ENCODE measurements around the gene AGAP1. TPM values are rescaled to one million over a fixed set of nuclear protein-coding genes. Genes with fewer than 3 reads are reported as not detected.

Gene AGAP1
- total RNA-seq, 3 donors from 2014 or later (not counting 1 experiment from before 2014, with no cell fraction given), result 42.0 to 56.4 (median 45.7) TPM

- intact Hi-C loops (cut with micrococcal nuclease), result no loop called here
- no peaks in the 10 kb centered on the region for H3K9me3 Mint-ChIP-seq
- no peak overlapping the region for H3K4me3 Mint-ChIP-seq
- Histone ChIP-seq H3K36me3 (ENCODE audit: control insufficient read depth, insufficient read depth, low read length) (no peaks in the 10 kb centered on the region), H3K27me3 (ENCODE audit: control insufficient read depth, insufficient read depth, low read length) (no peaks in the 10 kb centered on the region), H3K4me3 (ENCODE audit: low read length) (no peak overlapping the region), H3K4me1 (ENCODE audit: control insufficient read depth, insufficient read depth, low read length) (no peaks in the 10 kb centered on the region), H3K27ac (ENCODE audit: low read length) (no peak overlapping the region), H3K9me3 (ENCODE audit: control insufficient read depth, insufficient read depth, low read length) (no peaks in the 10 kb centered on the region)
- H3K36me3 Mint-ChIP-seq, result peaks cover 6% of the 10 kb centered on the region
- WGBS (ENCODE audit: insufficient coverage), result 94% methylated on average over 15 of the region's 15 CpGs
- peaks cover 0 to 6% of the 10 kb centered on the region in 2 donors for H3K4me1 Mint-ChIP-seq
- H3K27me3 Mint-ChIP-seq (ENCODE audit: low read depth in 2 of 2), result no peaks in the 10 kb centered on the region
- H3K27ac Mint-ChIP-seq, result no peak overlapping the region
- TF ChIP-seq CTCF (IDR thresholded peaks at IDR 0.05), result no peak
- ATAC-seq (no peak), DNase-seq (no peak)
Measured at GRCh38 chr2:235979753-235980435, 486.1 kb downstream of the AGAP1 start.

GRCh38 chr2:235981631-235982030 lies 487.8 kb downstream of the AGAP1 start:
- H3K4me3 ChIP-seq (ENCODE audit: low read length), result no peak overlapping the region
- 50% methylated on average over 12 of the region's 15 CpGs for WGBS (ENCODE audit: insufficient coverage)
- Mint-ChIP-seq H3K27me3 (ENCODE audit: low read depth in 2 of 2) (no peaks in the 10 kb centered on the region), H3K4me3 (no peak overlapping the region), H3K36me3 (no peaks in the 10 kb centered on the region), H3K27ac (no peak overlapping the region), H3K4me1 (peaks cover 12 to 13% of the 10 kb centered on the region in 2 donors), H3K9me3 (no peaks in the 10 kb centered on the region)
- H3K36me3 ChIP-seq (ENCODE audit: control insufficient read depth, insufficient read depth, low read length), result no peaks in the 10 kb centered on the region
- H3K27ac ChIP-seq (ENCODE audit: low read length), result no peak overlapping the region
- intact Hi-C loops (cut with micrococcal nuclease), result no loop called here
- H3K4me1 ChIP-seq (ENCODE audit: control insufficient read depth, insufficient read depth, low read length), result no peaks in the 10 kb centered on the region
- ATAC-seq (no peak), DNase-seq (no peak)
- H3K27me3 ChIP-seq (ENCODE audit: control insufficient read depth, insufficient read depth, low read length), result no peaks in the 10 kb centered on the region
- TF ChIP-seq CTCF (IDR thresholded peaks at IDR 0.05), result no peak
- no peaks in the 10 kb centered on the region for H3K9me3 ChIP-seq (ENCODE audit: control insufficient read depth, insufficient read depth, low read length)

- DNase-seq (no peak), ATAC-seq (no peak)
- H3K36me3 Mint-ChIP-seq, result no peaks in the 10 kb centered on the region
- whole genome bisulfite sequencing (ENCODE audit: insufficient coverage), result 92% methylated on average over 3 of the region's 4 CpGs
- Histone ChIP-seq H3K4me3 (ENCODE audit: low read length) (no peak overlapping the region), H3K36me3 (ENCODE audit: control insufficient read depth, insufficient read depth, low read length) (no peaks in the 10 kb centered on the region), H3K9me3 (ENCODE audit: control insufficient read depth, insufficient read depth, low read length) (no peaks in the 10 kb centered on the region), H3K4me1 (ENCODE audit: control insufficient read depth, insufficient read depth, low read length) (no peaks in the 10 kb centered on the region), H3K27me3 (ENCODE audit: control insufficient read depth, insufficient read depth, low read length) (no peaks in the 10 kb centered on the region), H3K27ac (ENCODE audit: low read length) (no peak overlapping the region)
- TF ChIP-seq CTCF (IDR thresholded peaks at IDR 0.05), result no peak
- H3K4me1 Mint-ChIP-seq, result peaks cover 18% of the 10 kb centered on the region in 2 donors
- H3K4me3 Mint-ChIP-seq, result no peak overlapping the region
- intact Hi-C loops (cut with micrococcal nuclease), result no loop called here
- H3K9me3 Mint-ChIP-seq, result no peaks in the 10 kb centered on the region
- H3K27ac Mint-ChIP-seq, result no peak overlapping the region
- H3K27me3 Mint-ChIP-seq (ENCODE audit: low read depth in 2 of 2), result peaks cover 0 to 2% of the 10 kb centered on the region in 2 donors
Measured at GRCh38 chr2:235983016-235983415, 489.2 kb downstream of the AGAP1 start.

- TF ChIP-seq CTCF (IDR thresholded peaks at IDR 0.05), result no peak
- Histone ChIP-seq H3K9me3 (ENCODE audit: control insufficient read depth, insufficient read depth, low read length) (no peaks in the 10 kb centered on the region), H3K4me1 (ENCODE audit: control insufficient read depth, insufficient read depth, low read length) (no peaks in the 10 kb centered on the region), H3K27me3 (ENCODE audit: control insufficient read depth, insufficient read depth, low read length) (no peaks in the 10 kb centered on the region), H3K27ac (ENCODE audit: low read length) (no peak overlapping the region), H3K36me3 (ENCODE audit: control insufficient read depth, insufficient read depth, low read length) (no peaks in the 10 kb centered on the region), H3K4me3 (ENCODE audit: low read length) (no peak overlapping the region)
- Mint-ChIP-seq H3K36me3 (no peaks in the 10 kb centered on the region), H3K9me3 (no peaks in the 10 kb centered on the region), H3K4me1 (peaks cover 27 to 29% of the 10 kb centered on the region in 2 donors), H3K4me3 (no peak overlapping the region), H3K27ac (no peak overlapping the region), H3K27me3 (ENCODE audit: low read depth in 2 of 2) (peaks cover 0 to 2% of the 10 kb centered on the region in 2 donors)
- WGBS (ENCODE audit: insufficient coverage), result 90% methylated on average over 5 of the region's 6 CpGs
- intact Hi-C loops (cut with micrococcal nuclease), result no loop called here
- ATAC-seq, result no peak
- no peak for DNase-seq
Measured at GRCh38 chr2:235984552-235984951, 490.7 kb downstream of the AGAP1 start.

Measured in natural killer cell (primary cell).